HG02678 (cell line): ENCODE data around the gene LRRC3B.

Experiments used
- ATAC-seq: cut with Tn5 transposase; IDR thresholded peaks from one replicate; pipeline ENCODE4 v1.9.1; 2021; ENCODE audit warnings: mild to moderate bottlenecking, moderate library complexity; ENCODE audit not compliant: unreplicated experiment

Gene LRRC3B

GRCh38 chr3:26704736-26705135 is 82.2 kb downstream of the LRRC3B start:
- ATAC-seq, result no peak

GRCh38 chr3:26708501-26708900 is 85.9 kb downstream of the LRRC3B start:
- no peak for ATAC-seq

- peak; percentile 78 for ATAC-seq
Observed at GRCh38 chr3:26712211-26713026, 89.8 kb downstream of the LRRC3B start.

- ATAC-seq, result no peak
Observed at GRCh38 chr3:26713091-26713490, 90.5 kb downstream of the LRRC3B start.

- no peak for ATAC-seq
Observed at GRCh38 chr3:26714485-26714884, 91.9 kb downstream of the LRRC3B start.

- ATAC-seq, result no peak
Observed at GRCh38 chr3:26715431-26715830, 92.9 kb downstream of the LRRC3B start.

GRCh38 chr3:26718315-26718714 is 95.7 kb downstream of the LRRC3B start:
- ATAC-seq, result no peak

GRCh38 chr3:26719134-26719533 is 96.6 kb downstream of the LRRC3B start:
- ATAC-seq, result no peak

- ATAC-seq, result no peak
Observed at GRCh38 chr3:26721047-26721446, 98.5 kb downstream of the LRRC3B start.

- ATAC-seq, result no peak
Observed at GRCh38 chr3:26731843-26732242, 109.3 kb downstream of the LRRC3B start.

GRCh38 chr3:26750263-26750662 is 127.7 kb downstream of the LRRC3B start:
- ATAC-seq, result no peak

GRCh38 chr3:26752466-26752865 is 129.9 kb downstream of the LRRC3B start:
- no peak for ATAC-seq

GRCh38 chr3:26753095-26753494 is 130.5 kb downstream of the LRRC3B start:
- ATAC-seq, result no peak

- ATAC-seq, result no peak
Observed at GRCh38 chr3:26757978-26758377, 135.4 kb downstream of the LRRC3B start.
